ENCODE results near the gene PRKN.

PRKN gene

DNA sequence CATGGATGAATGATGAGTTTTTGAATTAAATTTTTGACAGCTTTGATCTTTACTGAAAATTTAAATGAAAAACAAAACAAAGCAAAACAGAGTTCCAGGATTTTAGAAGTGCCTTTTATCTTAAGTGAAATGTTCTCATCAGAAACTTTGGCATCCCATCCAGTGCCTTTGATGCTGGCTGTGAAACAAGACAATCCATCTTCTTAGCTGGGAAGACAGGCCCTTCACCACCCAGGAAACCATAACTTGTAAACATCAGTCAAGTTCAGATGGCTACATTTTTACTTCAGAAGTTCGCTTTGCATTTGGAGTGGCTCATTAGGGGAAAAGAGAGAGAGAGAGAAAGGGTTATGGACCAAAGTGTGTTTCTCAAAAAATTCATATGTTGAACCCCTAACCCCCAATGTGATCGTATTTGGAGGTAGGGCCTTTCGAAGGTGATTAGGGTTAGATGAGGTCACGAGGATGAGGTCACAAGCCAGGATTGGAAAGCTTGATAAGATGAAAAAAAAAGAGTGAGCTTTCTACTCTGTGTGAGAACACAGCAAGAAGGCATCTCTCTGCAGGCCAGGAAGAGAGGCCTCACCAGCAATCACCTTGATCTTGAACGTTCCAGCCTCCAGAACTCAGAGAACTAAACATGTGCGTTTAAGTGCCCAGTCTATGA, 366.5 kb downstream of the PRKN start:
- no peaks in the 10 kb centered on the region for H3K27me3 ChIP-seq (ENCODE audit: insufficient read depth, poor library complexity, severe bottlenecking)
- H3K27ac ChIP-seq (replicated peaks) = no peak overlapping the region
- H3K4me3 ChIP-seq (replicated peaks; ENCODE audit: insufficient read depth, low read length) = no peak overlapping the region
- no peak for TF ChIP-seq SPI1 (IDR thresholded peaks at IDR 0.05; ENCODE audit: borderline replicate concordance, low read depth)
- TF ChIP-seq, protein P1, sequence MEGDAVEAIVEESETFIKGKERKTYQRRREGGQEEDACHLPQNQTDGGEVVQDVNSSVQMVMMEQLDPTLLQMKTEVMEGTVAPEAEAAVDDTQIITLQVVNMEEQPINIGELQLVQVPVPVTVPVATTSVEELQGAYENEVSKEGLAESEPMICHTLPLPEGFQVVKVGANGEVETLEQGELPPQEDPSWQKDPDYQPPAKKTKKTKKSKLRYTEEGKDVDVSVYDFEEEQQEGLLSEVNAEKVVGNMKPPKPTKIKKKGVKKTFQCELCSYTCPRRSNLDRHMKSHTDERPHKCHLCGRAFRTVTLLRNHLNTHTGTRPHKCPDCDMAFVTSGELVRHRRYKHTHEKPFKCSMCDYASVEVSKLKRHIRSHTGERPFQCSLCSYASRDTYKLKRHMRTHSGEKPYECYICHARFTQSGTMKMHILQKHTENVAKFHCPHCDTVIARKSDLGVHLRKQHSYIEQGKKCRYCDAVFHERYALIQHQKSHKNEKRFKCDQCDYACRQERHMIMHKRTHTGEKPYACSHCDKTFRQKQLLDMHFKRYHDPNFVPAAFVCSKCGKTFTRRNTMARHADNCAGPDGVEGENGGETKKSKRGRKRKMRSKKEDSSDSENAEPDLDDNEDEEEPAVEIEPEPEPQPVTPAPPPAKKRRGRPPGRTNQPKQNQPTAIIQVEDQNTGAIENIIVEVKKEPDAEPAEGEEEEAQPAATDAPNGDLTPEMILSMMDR (IDR thresholded peaks at IDR 0.05; ENCODE audit: insufficient read depth, low read length) = no peak
- TF ChIP-seq, protein P2, sequence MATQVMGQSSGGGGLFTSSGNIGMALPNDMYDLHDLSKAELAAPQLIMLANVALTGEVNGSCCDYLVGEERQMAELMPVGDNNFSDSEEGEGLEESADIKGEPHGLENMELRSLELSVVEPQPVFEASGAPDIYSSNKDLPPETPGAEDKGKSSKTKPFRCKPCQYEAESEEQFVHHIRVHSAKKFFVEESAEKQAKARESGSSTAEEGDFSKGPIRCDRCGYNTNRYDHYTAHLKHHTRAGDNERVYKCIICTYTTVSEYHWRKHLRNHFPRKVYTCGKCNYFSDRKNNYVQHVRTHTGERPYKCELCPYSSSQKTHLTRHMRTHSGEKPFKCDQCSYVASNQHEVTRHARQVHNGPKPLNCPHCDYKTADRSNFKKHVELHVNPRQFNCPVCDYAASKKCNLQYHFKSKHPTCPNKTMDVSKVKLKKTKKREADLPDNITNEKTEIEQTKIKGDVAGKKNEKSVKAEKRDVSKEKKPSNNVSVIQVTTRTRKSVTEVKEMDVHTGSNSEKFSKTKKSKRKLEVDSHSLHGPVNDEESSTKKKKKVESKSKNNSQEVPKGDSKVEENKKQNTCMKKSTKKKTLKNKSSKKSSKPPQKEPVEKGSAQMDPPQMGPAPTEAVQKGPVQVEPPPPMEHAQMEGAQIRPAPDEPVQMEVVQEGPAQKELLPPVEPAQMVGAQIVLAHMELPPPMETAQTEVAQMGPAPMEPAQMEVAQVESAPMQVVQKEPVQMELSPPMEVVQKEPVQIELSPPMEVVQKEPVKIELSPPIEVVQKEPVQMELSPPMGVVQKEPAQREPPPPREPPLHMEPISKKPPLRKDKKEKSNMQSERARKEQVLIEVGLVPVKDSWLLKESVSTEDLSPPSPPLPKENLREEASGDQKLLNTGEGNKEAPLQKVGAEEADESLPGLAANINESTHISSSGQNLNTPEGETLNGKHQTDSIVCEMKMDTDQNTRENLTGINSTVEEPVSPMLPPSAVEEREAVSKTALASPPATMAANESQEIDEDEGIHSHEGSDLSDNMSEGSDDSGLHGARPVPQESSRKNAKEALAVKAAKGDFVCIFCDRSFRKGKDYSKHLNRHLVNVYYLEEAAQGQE (IDR thresholded peaks at IDR 0.05; ENCODE audit: insufficient replicate concordance, low read depth) = no peak
- TF ChIP-seq POLR2AphosphoS5 (IDR thresholded peaks at IDR 0.05; ENCODE audit: low read depth) = no peak
- TF ChIP-seq GABPA (IDR thresholded peaks at IDR 0.05; ENCODE audit: low read depth) = no peak
- DNase-seq (ENCODE audit: low read depth in 1 of 2, low spot score in 1 of 2) = no peak

DNA sequence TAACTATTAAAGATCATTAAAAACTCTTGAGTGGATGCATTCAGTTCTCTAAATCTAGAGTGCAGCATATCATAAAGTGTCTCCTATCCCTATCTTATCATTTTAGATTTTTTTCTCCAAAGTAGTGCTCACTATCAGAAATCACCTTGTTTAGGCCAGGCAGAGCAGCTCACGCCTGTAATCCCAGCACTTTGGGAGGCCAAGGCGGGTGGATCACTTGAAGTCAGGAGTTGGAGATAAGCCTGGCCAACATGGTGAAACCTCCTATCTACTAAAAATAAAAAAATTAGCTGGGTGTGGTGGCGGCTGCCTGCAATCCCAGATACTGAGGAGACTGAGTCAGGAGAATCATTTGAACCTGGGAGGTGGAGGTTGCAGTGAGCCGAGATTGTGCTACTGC, 368.9 kb downstream of the PRKN start:
- DNase-seq (ENCODE audit: low read depth in 1 of 2, low spot score in 1 of 2) = no peak

DNA sequence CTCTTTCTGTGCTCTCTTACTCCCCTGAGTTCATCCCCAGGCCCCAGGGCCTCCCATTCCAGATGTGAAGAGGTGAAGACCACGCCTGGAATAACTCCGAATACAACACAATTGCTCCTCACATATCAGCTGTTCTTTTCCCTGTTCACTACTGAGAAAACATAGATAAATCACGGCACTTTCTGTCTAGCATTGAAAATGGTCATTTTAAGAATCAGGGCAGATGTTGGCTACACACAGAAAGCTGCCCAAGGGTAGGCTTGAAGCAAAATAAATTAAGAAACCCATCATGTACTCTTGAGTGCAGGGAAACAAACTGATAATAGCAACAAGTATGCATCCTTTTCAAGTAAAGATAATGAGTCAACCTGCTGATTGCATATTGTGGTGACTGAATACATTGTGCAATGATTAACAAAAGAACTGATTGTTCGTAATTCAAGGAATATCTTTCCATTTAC, 382.5 kb downstream of the PRKN start:
- H3K27me3 ChIP-seq (ENCODE audit: insufficient read depth, poor library complexity, severe bottlenecking) = no peaks in the 10 kb centered on the region

More for the DNA sequence above, 368.9 kb downstream of the PRKN start:
- Histone ChIP-seq H3K4me3 (replicated peaks; ENCODE audit: insufficient read depth, low read length) (no peak overlapping the region), H3K27me3 (ENCODE audit: insufficient read depth, poor library complexity, severe bottlenecking) (no peaks in the 10 kb centered on the region), H3K27ac (replicated peaks) (no peak overlapping the region)
- TF ChIP-seq, protein P1 (IDR thresholded peaks at IDR 0.05; ENCODE audit: insufficient read depth, low read length) = no peak
- no peak for TF ChIP-seq SPI1 (IDR thresholded peaks at IDR 0.05; ENCODE audit: borderline replicate concordance, low read depth)

More for the DNA sequence above, 382.5 kb downstream of the PRKN start:
- no peak for TF ChIP-seq POLR2AphosphoS5 (IDR thresholded peaks at IDR 0.05; ENCODE audit: low read depth)
- TF ChIP-seq, protein P1 (IDR thresholded peaks at IDR 0.05; ENCODE audit: insufficient read depth, low read length) = no peak
- TF ChIP-seq, protein P2 (IDR thresholded peaks at IDR 0.05; ENCODE audit: insufficient replicate concordance, low read depth) = no peak
- no peak for TF ChIP-seq SPI1 (IDR thresholded peaks at IDR 0.05; ENCODE audit: borderline replicate concordance, low read depth)
- no peak for TF ChIP-seq GABPA (IDR thresholded peaks at IDR 0.05; ENCODE audit: low read depth)
- H3K4me3 ChIP-seq (replicated peaks; ENCODE audit: insufficient read depth, low read length) = no peak overlapping the region
- H3K27ac ChIP-seq (replicated peaks) = no peak overlapping the region
- DNase-seq (ENCODE audit: low read depth in 1 of 2, low spot score in 1 of 2) = no peak
